ENCODE measurements around the gene NTN3. TPM values are rescaled to one million over a fixed set of nuclear protein-coding genes. Genes with fewer than 3 reads are reported as not detected.
"Not testable (repeated sequence)": the region's sequence is repeated elsewhere in the genome, so short reads cannot be mapped to it uniquely, and the experiment has no call there.

Gene NTN3
- polyA plus RNA-seq, 1 donor: 0.75 TPM

DNA sequence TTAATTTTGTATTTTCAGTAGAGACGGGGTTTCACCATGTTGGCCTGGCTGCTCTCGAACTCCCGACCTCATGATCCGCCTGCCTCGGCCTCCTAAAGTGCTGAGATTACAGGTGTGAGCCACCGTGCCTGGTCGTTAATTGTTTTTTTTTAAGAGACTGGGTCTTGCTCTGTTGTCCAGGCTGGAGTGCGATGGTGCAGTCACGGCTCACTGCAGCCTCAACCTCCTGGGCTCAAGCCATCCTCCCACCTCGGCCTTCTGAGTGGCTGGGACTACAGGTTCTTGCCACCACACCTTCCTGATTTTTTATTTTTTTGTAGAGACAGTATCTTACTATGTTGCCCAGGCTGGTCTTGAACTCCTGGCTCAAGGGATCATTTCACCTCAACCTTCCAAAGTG lies 8.9 kb downstream of the NTN3 start:
- not testable (repeated sequence) for H3K36me3 ChIP-seq (ENCODE audit: control insufficient read depth, insufficient read depth, low read length); DNase-seq; H3K9me3 ChIP-seq (ENCODE audit: control insufficient read depth, low read depth, low read length); H3K27ac ChIP-seq (ENCODE audit: low read length); H3K27me3 ChIP-seq (ENCODE audit: control insufficient read depth, insufficient read depth, low read length); H3K4me3 ChIP-seq (ENCODE audit: low read length)
- no CpG with 5 or more reads among the region's 10 CpGs for WGBS (ENCODE audit: insufficient coverage, low lambda C conversion rate)
- peaks cover 24% of the 10 kb centered on the region for H3K4me1 ChIP-seq (ENCODE audit: control insufficient read depth, insufficient read depth, low read length)

DNA sequence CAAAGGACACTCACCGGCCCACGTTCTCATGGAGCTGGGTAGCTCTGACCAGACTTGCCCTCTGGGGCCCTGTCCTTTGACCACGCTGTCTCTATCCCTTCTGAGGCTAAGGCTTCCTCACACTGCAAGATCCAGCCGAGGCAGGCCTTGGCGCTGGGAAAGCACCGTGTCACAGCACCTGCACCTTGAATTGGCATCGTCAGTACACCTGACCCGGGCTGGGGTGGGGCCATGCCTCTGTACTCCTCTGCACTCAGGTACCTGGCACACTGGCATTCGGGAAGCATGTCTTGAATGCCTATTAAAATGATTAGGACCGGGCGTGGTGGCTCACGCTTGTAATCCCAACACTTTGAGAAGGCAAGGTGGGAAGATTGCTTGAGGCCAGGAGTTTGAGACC lies 9.9 kb downstream of the NTN3 start:
- H3K4me3 ChIP-seq (ENCODE audit: low read length): no peak overlapping the region
- no peak for DNase-seq
- no peaks in the 10 kb centered on the region for H3K27me3 ChIP-seq (ENCODE audit: control insufficient read depth, insufficient read depth, low read length)
- no peaks in the 10 kb centered on the region for H3K36me3 ChIP-seq (ENCODE audit: control insufficient read depth, insufficient read depth, low read length)
- 90% methylated on average over 2 of the region's 12 CpGs for WGBS (ENCODE audit: insufficient coverage, low lambda C conversion rate)
- no peaks in the 10 kb centered on the region for H3K9me3 ChIP-seq (ENCODE audit: control insufficient read depth, low read depth, low read length)
- no peak overlapping the region for H3K27ac ChIP-seq (ENCODE audit: low read length)
- H3K4me1 ChIP-seq (ENCODE audit: control insufficient read depth, insufficient read depth, low read length): peaks cover 25% of the 10 kb centered on the region

GRCh38 chr16:2481676-2482075 lies 10.6 kb downstream of the NTN3 start:
- no peaks in the 10 kb centered on the region for H3K27me3 ChIP-seq (ENCODE audit: control insufficient read depth, insufficient read depth, low read length)
- H3K36me3 ChIP-seq (ENCODE audit: control insufficient read depth, insufficient read depth, low read length): peaks cover 4% of the 10 kb centered on the region
- no CpG with 5 or more reads among the region's 7 CpGs for WGBS (ENCODE audit: insufficient coverage, low lambda C conversion rate)
- H3K9me3 ChIP-seq (ENCODE audit: control insufficient read depth, low read depth, low read length): no peaks in the 10 kb centered on the region
- no peak for DNase-seq
- no peak overlapping the region for H3K4me3 ChIP-seq (ENCODE audit: low read length)
- H3K27ac ChIP-seq (ENCODE audit: low read length): no peak overlapping the region
- peaks cover 24% of the 10 kb centered on the region for H3K4me1 ChIP-seq (ENCODE audit: control insufficient read depth, insufficient read depth, low read length)

DNA sequence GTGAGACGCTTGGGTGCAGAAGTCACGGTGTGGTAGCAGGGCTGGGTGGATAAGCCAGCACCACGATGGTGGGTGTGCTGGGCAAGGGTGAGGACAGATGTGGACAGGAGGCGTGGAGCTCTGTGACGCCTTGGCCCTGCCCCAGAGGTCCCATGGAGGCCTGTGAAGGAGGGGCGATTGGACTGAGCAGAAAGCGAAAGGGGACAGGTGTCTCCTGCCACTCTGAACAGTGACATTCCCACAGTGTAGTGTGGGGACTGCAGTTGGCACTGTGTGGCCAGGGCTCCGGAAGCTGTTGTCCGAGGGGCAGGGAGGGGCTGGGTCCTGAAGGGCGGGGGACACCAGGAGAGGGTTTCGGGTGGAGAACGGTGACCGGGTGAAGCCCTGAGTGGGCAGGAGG lies 11.2 kb downstream of the NTN3 start:
- DNase-seq: no peak
- H3K4me1 ChIP-seq (ENCODE audit: control insufficient read depth, insufficient read depth, low read length): peaks cover 28% of the 10 kb centered on the region
- no peak overlapping the region for H3K27ac ChIP-seq (ENCODE audit: low read length)
- no peaks in the 10 kb centered on the region for H3K27me3 ChIP-seq (ENCODE audit: control insufficient read depth, insufficient read depth, low read length)
- WGBS (ENCODE audit: insufficient coverage, low lambda C conversion rate): no CpG with 5 or more reads among the region's 13 CpGs
- H3K36me3 ChIP-seq (ENCODE audit: control insufficient read depth, insufficient read depth, low read length): peaks cover 4% of the 10 kb centered on the region
- H3K9me3 ChIP-seq (ENCODE audit: control insufficient read depth, low read depth, low read length): no peaks in the 10 kb centered on the region
- no peak overlapping the region for H3K4me3 ChIP-seq (ENCODE audit: low read length)

- Histone ChIP-seq H3K27ac (ENCODE audit: low read length) (no peak overlapping the region), H3K27me3 (ENCODE audit: control insufficient read depth, insufficient read depth, low read length) (no peaks in the 10 kb centered on the region)
Observed at GRCh38 chr16:2482708-2483534, 11.8 kb downstream of the NTN3 start.

GRCh38 chr16:2483939-2484897 lies 13.1 kb downstream of the NTN3 start:
- H3K27ac ChIP-seq (ENCODE audit: low read length): peak overlapping the region; percentile 23
- H3K9me3 ChIP-seq (ENCODE audit: control insufficient read depth, low read depth, low read length): no peaks in the 10 kb centered on the region
- WGBS (ENCODE audit: insufficient coverage, low lambda C conversion rate): no CpG with 5 or more reads among the region's 16 CpGs
- no peaks in the 10 kb centered on the region for H3K27me3 ChIP-seq (ENCODE audit: control insufficient read depth, insufficient read depth, low read length)
- no peak for DNase-seq
- H3K4me3 ChIP-seq (ENCODE audit: low read length): no peak overlapping the region
- peaks cover 25% of the 10 kb centered on the region for H3K4me1 ChIP-seq (ENCODE audit: control insufficient read depth, insufficient read depth, low read length)
- H3K36me3 ChIP-seq (ENCODE audit: control insufficient read depth, insufficient read depth, low read length): peaks cover 4% of the 10 kb centered on the region

More at GRCh38 chr16:2482708-2483534, 11.8 kb downstream of the NTN3 start:
- WGBS (ENCODE audit: insufficient coverage, low lambda C conversion rate): no CpG with 5 or more reads among the region's 32 CpGs
- no peak overlapping the region for H3K4me3 ChIP-seq (ENCODE audit: low read length)
- no peak for DNase-seq
- H3K36me3 ChIP-seq (ENCODE audit: control insufficient read depth, insufficient read depth, low read length): peaks cover 4% of the 10 kb centered on the region
- H3K9me3 ChIP-seq (ENCODE audit: control insufficient read depth, low read depth, low read length): no peaks in the 10 kb centered on the region
- peaks cover 25% of the 10 kb centered on the region for H3K4me1 ChIP-seq (ENCODE audit: control insufficient read depth, insufficient read depth, low read length)

GRCh38 chr16:2484898-2485508 lies 13.9 kb downstream of the NTN3 start:
- Histone ChIP-seq H3K9me3 (ENCODE audit: control insufficient read depth, low read depth, low read length) (no peaks in the 10 kb centered on the region), H3K4me3 (ENCODE audit: low read length) (no peak overlapping the region), H3K27me3 (ENCODE audit: control insufficient read depth, insufficient read depth, low read length) (no peaks in the 10 kb centered on the region), H3K27ac (ENCODE audit: low read length) (peak overlapping the region; percentile 23), H3K4me1 (ENCODE audit: control insufficient read depth, insufficient read depth, low read length) (peaks cover 25% of the 10 kb centered on the region), H3K36me3 (ENCODE audit: control insufficient read depth, insufficient read depth, low read length) (peaks cover 4% of the 10 kb centered on the region)
- WGBS (ENCODE audit: insufficient coverage, low lambda C conversion rate): no CpG with 5 or more reads among the region's 13 CpGs
- peak in 1 of 2 donors; percentile 66 for DNase-seq

DNA sequence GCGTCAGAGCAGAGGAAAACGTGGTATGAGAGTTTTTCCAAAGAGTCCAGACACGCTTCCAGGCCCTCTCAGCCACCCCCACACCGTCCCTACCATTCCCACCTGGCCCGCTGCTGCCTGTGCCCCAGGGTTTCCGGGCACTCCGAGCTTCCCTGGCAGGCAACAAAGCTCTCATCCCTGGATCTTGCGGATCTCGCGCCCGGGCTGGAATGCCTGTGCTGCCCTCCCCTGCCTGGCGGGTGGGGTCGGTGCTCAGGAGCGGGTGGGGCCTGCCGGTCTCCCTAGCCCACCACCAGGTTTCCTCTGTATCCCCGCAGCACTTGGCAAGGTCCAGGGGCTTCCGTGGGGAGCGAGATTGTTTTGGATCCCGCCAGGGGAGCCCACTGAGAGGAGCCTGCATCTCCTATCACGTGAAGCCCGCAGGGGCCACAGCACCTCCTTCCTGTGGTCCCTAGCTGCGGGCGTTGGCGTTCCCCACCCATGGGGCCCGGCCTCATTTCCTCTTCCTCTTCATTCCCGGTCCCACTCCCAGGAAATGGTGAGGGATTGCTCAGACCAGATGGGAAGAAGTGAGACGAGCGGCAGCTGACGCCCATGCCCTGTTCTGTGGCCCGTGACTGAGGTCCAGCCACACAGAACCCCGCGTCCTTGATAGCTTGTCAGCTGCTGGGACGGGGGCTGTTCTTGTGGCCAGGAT lies 14.9 kb downstream of the NTN3 start:
- DNase-seq: no peak
- Histone ChIP-seq H3K4me1 (ENCODE audit: control insufficient read depth, insufficient read depth, low read length) (peaks cover 25% of the 10 kb centered on the region), H3K9me3 (ENCODE audit: control insufficient read depth, low read depth, low read length) (no peaks in the 10 kb centered on the region), H3K27me3 (ENCODE audit: control insufficient read depth, insufficient read depth, low read length) (no peaks in the 10 kb centered on the region), H3K27ac (ENCODE audit: low read length) (no peak overlapping the region), H3K36me3 (ENCODE audit: control insufficient read depth, insufficient read depth, low read length) (peaks cover 11% of the 10 kb centered on the region), H3K4me3 (ENCODE audit: low read length) (no peak overlapping the region)
- no CpG with 5 or more reads among the region's 33 CpGs for WGBS (ENCODE audit: insufficient coverage, low lambda C conversion rate)

- H3K27me3 ChIP-seq (ENCODE audit: control insufficient read depth, insufficient read depth, low read length): no peaks in the 10 kb centered on the region
- H3K9me3 ChIP-seq (ENCODE audit: control insufficient read depth, low read depth, low read length): no peaks in the 10 kb centered on the region
- WGBS (ENCODE audit: insufficient coverage, low lambda C conversion rate): no CpG with 5 or more reads among the region's 29 CpGs
- H3K27ac ChIP-seq (ENCODE audit: low read length): no peak overlapping the region
- peak in 1 of 2 donors; percentile 31 for DNase-seq
- H3K4me3 ChIP-seq (ENCODE audit: low read length): no peak overlapping the region
- H3K4me1 ChIP-seq (ENCODE audit: control insufficient read depth, insufficient read depth, low read length): peaks cover 28% of the 10 kb centered on the region
- peaks cover 11% of the 10 kb centered on the region for H3K36me3 ChIP-seq (ENCODE audit: control insufficient read depth, insufficient read depth, low read length)
Observed at GRCh38 chr16:2486645-2487516, 15.8 kb downstream of the NTN3 start.
